PFSK-1 (cell line): ENCODE data around the gene NUDT19.

ENCODE experiments used
- FOXP2 ChIP-seq: optimal IDR thresholded peaks from 2 replicates; pipeline ENCODE3; 2011; ENCODE audit warnings: borderline replicate concordance, control low read depth, inconsistent platforms; ENCODE audit not compliant: insufficient read depth; ENCODE audit errors: extremely low read length, extremely low read depth
- POLR2AphosphoS5 ChIP-seq: IDR thresholded peaks from 2 replicates; pipeline ENCODE4 v1.6.1; 2012; ENCODE audit warnings: low read depth, mild to moderate bottlenecking, control low read depth, low read length, moderate library complexity
- SIN3A ChIP-seq: IDR thresholded peaks from 2 replicates; pipeline ENCODE4 v1.6.1; 2012; ENCODE audit warnings: mild to moderate bottlenecking, low read length, moderate library complexity, borderline replicate concordance; ENCODE audit not compliant: insufficient read depth
- TAF1 ChIP-seq: IDR thresholded peaks from 2 replicates; pipeline ENCODE4 v1.6.1; 2012; ENCODE audit warnings: low read length, control low read depth, borderline replicate concordance; ENCODE audit not compliant: insufficient read depth
- TF ChIP-seq, protein P1 (sequence below), 2 experiments: IDR thresholded peaks; 2 replicates each; pipeline versions ENCODE4 v1.6.1 to v1.8.0; 2011 to 2012; ENCODE audit warnings: low read depth in 2 of 2, low read length in 2 of 2, control low read depth in 1 of 2, inconsistent platforms in 1 of 2, mild to moderate bottlenecking in 1 of 2, moderate library complexity in 1 of 2; ENCODE audit not compliant: insufficient read depth in 1 of 2

Gene NUDT19

GRCh38 chr19:32674153-32674930, 17.3 kb upstream of the NUDT19 start:
- no peak for TF ChIP-seq FOXP2
- TF ChIP-seq POLR2AphosphoS5: no peak
- TF ChIP-seq, protein P1, sequence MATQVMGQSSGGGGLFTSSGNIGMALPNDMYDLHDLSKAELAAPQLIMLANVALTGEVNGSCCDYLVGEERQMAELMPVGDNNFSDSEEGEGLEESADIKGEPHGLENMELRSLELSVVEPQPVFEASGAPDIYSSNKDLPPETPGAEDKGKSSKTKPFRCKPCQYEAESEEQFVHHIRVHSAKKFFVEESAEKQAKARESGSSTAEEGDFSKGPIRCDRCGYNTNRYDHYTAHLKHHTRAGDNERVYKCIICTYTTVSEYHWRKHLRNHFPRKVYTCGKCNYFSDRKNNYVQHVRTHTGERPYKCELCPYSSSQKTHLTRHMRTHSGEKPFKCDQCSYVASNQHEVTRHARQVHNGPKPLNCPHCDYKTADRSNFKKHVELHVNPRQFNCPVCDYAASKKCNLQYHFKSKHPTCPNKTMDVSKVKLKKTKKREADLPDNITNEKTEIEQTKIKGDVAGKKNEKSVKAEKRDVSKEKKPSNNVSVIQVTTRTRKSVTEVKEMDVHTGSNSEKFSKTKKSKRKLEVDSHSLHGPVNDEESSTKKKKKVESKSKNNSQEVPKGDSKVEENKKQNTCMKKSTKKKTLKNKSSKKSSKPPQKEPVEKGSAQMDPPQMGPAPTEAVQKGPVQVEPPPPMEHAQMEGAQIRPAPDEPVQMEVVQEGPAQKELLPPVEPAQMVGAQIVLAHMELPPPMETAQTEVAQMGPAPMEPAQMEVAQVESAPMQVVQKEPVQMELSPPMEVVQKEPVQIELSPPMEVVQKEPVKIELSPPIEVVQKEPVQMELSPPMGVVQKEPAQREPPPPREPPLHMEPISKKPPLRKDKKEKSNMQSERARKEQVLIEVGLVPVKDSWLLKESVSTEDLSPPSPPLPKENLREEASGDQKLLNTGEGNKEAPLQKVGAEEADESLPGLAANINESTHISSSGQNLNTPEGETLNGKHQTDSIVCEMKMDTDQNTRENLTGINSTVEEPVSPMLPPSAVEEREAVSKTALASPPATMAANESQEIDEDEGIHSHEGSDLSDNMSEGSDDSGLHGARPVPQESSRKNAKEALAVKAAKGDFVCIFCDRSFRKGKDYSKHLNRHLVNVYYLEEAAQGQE (IDR thresholded peaks at IDR 0.05; ENCODE audit: insufficient read depth in 1 of 2, low read depth in 2 of 2, low read length in 2 of 2): no peak
- no peak for TF ChIP-seq SIN3A
- no peak for TF ChIP-seq TAF1

DNA sequence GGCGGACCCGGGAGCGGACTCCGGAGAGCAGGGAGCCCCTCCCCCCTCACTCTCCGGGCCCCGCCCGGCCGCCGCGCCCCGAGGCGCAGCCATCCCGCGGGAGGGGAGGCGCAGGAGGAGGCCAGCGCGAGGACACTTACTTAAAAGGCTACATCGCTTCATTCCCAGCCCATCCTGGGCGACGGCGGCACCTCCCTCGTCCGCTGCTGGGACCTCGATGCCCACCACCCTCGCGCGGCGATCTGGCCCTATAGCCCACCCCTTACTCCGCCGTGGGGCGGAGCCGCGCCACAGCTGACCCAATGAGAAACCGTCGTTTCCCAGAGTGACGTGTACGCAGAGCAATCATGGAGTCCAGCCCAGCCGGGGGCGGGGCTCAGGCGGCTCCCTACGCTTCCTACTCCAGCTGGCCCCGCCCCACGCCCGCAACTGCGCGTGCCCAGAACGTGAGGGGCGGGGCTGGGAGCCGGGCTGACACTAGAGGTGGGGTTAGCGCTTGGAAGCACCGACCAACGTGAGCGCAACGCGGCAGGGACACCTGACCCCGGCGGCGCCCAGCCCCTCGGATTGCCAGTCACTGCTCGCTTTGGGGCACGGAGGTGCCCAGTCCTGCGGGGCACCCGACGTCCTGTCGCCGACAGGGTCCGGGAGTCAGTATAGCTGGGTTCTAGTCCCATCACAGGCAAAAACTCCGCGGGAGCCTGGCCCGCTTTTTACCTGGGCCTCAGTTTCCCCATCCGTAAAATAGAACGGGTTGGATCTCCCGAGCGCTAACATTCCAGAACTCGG, 16.5 kb upstream of the NUDT19 start, which contains the start of gene ANKRD27:
ANKRD27 (minus strand) TSS at position 250 of the 789 bp plus-strand sequence. CDS start 16,165 bp downstream, outside the sequence.
- TF ChIP-seq TAF1 (peak; percentile 60; the same call in 1 of the 2 replicates), FOXP2 (peak; percentile 6)
- TF ChIP-seq, protein P1 (IDR thresholded peaks at IDR 0.05; ENCODE audit: insufficient read depth in 1 of 2, low read depth in 2 of 2, low read length in 2 of 2): no peak

- TF ChIP-seq FOXP2: peak; percentile 8
- no peak for TF ChIP-seq SIN3A
These were observed 15.9 kb upstream of the NUDT19 start, which contains the start of gene RGS9BP for GRCh38 chr19:32675720-32676185. Gene RGS9BP, plus strand, starts transcription at chr19:32675848. Its CDS starts 416 bp downstream, at chr19:32676264.

DNA sequence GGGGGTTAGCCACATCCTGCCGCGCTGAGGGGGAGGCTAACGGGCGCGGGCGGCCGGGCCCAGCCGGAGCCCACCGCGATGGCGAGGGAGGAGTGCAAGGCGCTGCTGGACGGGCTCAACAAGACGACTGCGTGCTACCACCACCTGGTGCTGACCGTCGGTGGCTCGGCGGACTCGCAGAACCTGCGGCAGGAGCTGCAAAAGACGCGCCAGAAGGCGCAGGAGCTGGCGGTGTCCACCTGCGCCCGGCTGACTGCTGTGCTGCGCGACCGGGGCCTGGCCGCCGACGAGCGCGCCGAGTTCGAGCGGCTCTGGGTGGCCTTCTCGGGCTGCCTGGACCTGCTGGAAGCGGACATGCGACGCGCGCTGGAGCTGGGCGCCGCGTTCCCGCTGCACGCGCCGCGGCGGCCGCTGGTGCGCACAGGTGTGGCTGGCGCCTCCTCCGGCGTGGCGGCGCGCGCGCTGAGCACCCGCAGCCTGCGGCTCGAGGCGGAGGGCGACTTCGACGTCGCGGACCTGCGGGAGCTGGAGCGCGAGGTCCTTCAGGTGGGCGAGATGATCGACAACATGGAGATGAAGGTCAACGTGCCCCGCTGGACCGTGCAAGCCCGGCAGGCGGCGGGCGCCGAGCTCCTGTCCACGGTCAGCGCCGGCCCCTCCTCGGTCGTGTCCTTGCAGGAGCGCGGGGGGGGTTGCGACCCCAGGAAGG, 15.3 kb upstream of the NUDT19 start:
- TF ChIP-seq TAF1: no peak
- no peak for TF ChIP-seq SIN3A
- TF ChIP-seq FOXP2: no peak
- TF ChIP-seq, protein P1 (IDR thresholded peaks at IDR 0.05; ENCODE audit: insufficient read depth in 1 of 2, low read depth in 2 of 2, low read length in 2 of 2): no peak
- no peak for TF ChIP-seq POLR2AphosphoS5

GRCh38 chr19:32676895-32677359, 14.7 kb upstream of the NUDT19 start:
- TF ChIP-seq, protein P1 (IDR thresholded peaks at IDR 0.05; ENCODE audit: insufficient read depth in 1 of 2, low read depth in 2 of 2, low read length in 2 of 2): no peak
- TF ChIP-seq SIN3A: no peak
- no peak for TF ChIP-seq POLR2AphosphoS5
- TF ChIP-seq TAF1: no peak
- TF ChIP-seq FOXP2: no peak
